Activated CD8-positive, alpha-beta memory T cell treated with anti-CD3 and anti-CD28 coated beads for 36 hours (primary cell): ENCODE measurements around the gene NCBP1. TPM values are rescaled to one million over a fixed set of nuclear protein-coding genes. Genes with fewer than 3 reads are reported as not detected.
"Not testable (repeated sequence)": the region's sequence is repeated elsewhere in the genome, so short reads cannot be mapped to it uniquely, and the experiment has no call there.

Source experiments
- CTCF ChIA-PET: fragments of 350-600 bp; sonication (Branson Sonifier 250); formaldehyde crosslinking; loops from one replicate; lab custom pipeline; 2021; ENCODE audit warnings: antibody characterized with exemption; lab: Charles Lee
- POLR2A ChIA-PET: fragments of 350-600 bp; sonication (Branson Sonifier 250); formaldehyde crosslinking; loops from one replicate; lab custom pipeline; 2021; ENCODE audit warnings: antibody characterized with exemption; lab: Charles Lee
- total RNA-seq, 2 experiments: library from RNA; stranded (reverse); gene quantifications; one replicate each; pipeline ENCODE4 v1.2.3, GENCODE V29; 2021

The NCBP1 gene
- total RNA-seq, 2 experiments from 2014 or later = 51.2 to 58.2 TPM

GRCh38 chr9:97620063-97620462 is 13.6 kb upstream of the NCBP1 start:
- CTCF ChIA-PET = interaction anchor here (0.7 kb wide), 1 partner anchor 190 kb away, joined by 3 read pairs; no protein-coding TSS in a partner anchor
- POLR2A ChIA-PET = not testable (repeated sequence)

DNA sequence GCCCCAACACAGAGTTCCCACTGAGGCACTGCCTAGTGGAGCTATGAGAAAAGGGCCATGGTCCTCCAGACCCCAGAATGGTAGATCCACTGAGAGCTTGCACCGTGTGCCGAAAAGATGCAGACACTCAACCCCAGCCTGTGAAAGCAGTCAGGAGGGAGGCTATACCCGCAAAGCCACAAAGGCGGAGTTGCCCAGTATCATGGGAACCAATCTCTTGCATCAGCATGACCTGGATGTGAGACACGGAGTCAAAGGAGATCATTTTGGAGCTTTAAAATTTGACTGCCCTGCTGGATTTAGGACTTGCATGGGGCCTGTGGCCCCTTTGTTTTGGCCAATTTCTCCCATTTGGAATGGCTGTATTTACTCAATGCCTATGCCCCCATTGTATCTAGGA is 11.1 kb upstream of the NCBP1 start:
- CTCF ChIA-PET = interaction anchor here (1.9 kb wide), 1 partner anchor 24 kb away, joined by 8 read pairs; no protein-coding TSS in a partner anchor
- POLR2A ChIA-PET = not testable (repeated sequence)

GRCh38 chr9:97623946-97624345 is 9.7 kb upstream of the NCBP1 start:
- CTCF ChIA-PET = interaction anchor here (0.7 to 1.9 kb wide), 2 partner anchors 9 to 25 kb away, joined by 3 to 8 read pairs; no protein-coding TSS in a partner anchor

GRCh38 chr9:97625620-97626019 is 8.0 kb upstream of the NCBP1 start:
- ChIA-PET POLR2A (no interaction called here), CTCF (no interaction called here)

More at GRCh38 chr9:97623946-97624345, 9.7 kb upstream of the NCBP1 start:
- POLR2A ChIA-PET = no interaction called here

DNA sequence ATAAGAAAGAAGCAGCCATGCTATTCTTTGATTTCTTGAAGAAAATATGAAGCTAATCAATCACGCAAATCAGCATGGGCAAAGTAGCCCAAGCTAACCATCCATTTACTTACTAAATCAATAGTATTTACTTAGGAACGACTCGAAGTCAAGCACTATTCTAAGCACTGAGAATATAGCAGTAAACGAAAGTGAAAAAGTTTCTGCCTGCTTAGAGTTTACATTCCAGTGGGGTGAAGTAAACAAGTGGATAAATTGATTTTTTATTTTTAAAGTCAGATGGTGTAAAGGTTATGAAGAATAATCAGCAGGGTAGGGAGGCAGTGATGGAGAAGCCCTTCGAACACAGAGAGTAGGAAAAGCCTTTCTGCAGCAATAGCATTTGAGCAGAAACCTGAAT is 6.0 kb upstream of the NCBP1 start:
- ChIA-PET CTCF (interaction anchor here (1.3 kb wide), 1 partner anchor 295 kb away, joined by 6 read pairs; the partner anchor contains the start of gene TRMO), POLR2A (no interaction called here)

DNA sequence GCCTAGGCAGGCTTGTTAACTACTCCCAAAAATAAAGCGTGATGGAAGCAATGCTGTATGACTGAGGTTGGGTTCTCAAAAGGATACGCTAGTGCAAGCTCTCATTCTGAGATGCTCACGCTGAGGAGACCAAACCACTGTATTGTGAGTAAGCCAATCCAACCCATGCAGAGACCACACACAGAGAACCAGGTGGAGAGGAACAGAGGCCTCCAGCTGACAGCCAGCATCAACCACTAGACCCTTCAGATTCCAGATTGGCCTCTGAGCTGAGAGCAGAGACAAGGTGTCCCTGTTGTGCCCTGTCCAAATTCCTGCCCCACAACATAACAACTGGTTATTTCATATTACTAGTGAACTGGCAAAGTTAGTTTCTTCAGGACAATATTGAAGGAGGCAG is 5.0 kb upstream of the NCBP1 start:
- POLR2A ChIA-PET = no interaction called here

DNA sequence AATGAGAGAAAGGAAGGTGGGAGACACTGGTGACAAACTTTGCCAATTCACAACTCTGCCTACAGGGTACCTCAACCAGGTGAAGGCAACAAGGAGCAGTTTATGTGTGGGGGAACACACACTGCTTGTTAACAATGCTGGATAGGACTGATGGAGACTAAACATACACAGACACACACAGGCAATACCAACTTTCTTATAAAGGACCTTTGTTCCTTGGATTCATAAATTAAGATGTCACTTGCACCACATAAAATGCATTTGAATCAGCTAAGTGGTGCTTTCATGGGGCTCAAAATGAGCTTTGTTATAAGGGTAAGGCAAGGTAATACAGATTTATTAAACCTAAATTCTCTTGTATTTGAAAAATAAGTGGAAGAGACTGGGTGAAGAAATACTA is 4.5 kb upstream of the NCBP1 start:
- ChIA-PET CTCF (interaction anchor here (1.3 kb wide), 1 partner anchor 294 kb away, joined by 6 read pairs; the partner anchor contains the start of gene TRMO), POLR2A (no interaction called here)

More for the DNA sequence above, 5.0 kb upstream of the NCBP1 start:
- CTCF ChIA-PET = interaction anchor here (1.3 kb wide), 1 partner anchor 294 kb away, joined by 6 read pairs; the partner anchor contains the start of gene TRMO

DNA sequence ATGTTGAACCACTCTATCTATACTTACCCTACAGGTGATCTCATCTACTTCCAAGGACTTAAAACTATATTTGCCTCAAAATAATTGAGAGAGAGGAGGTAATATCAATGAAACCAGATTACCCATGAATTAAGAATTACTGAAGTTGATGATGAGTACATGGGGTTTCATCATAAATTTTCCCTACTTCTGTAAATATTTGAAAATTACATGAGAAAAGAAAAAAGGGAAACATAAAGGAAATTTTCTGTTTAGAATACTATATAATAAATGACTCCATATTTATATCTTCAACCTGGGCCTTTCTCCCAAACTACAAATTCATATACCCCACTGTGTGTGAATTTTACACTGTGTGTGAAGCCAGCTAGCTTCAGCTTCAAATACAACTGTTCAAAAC is 3.0 kb upstream of the NCBP1 start:
- ChIA-PET POLR2A (no interaction called here), CTCF (interaction anchor here (1.0 kb wide), 1 partner anchor 162 kb away, joined by 3 read pairs; no protein-coding TSS in a partner anchor)

GRCh38 chr9:97632248-97632984 is 1.2 kb upstream of the NCBP1 start:
- ChIA-PET CTCF (interaction anchor here (1.0 to 1.8 kb wide), 3 partner anchors 17 to 64 kb away, joined by 3 to 7 read pairs (median 3); no protein-coding TSS in a partner anchor), POLR2A (interaction anchor here (0.7 to 1.4 kb wide), 6 partner anchors 13 to 350 kb away, joined by 3 to 7 read pairs (median 4); partner anchors contain the start of genes TRMO and XPA)

DNA sequence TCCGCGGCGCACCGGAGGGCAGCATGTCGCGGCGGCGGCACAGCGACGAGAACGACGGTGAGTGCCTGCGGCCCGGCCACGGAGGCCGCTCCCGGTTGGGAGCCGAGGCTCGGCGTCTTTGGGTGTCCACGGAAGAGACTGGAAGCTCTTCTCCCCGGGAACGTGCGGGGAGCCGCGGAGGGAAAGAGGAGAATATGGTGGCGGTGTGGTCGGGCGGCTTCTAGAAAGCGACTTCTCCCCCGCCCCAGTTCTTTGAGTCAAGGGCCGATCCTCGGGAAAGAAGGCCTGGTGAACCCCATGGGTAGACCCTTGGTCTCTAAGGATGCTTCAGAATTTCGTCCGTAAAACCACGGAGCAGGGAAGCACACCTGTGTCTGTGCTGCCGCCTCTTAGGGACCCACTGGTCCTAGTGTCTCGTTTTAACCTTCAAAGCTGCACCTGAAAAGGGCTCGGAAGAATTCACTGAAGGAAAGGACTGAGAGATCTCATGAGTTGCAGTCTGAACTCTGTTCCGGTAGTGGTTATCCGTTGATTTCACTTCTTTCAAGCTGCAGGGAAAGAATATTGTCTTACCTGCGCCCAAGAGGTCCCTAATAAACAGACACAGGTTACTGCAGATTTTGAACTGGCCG is 354 bp downstream of the NCBP1 start:
- POLR2A ChIA-PET = interaction anchor here (1.0 to 1.5 kb wide), 4 partner anchors 15 to 63 kb away, joined by 3 to 7 read pairs (median 3); partner anchors contain the start of gene XPA
- CTCF ChIA-PET = interaction anchor here (1.2 kb wide), 1 partner anchor 62 kb away, joined by 3 read pairs; no protein-coding TSS in a partner anchor

DNA sequence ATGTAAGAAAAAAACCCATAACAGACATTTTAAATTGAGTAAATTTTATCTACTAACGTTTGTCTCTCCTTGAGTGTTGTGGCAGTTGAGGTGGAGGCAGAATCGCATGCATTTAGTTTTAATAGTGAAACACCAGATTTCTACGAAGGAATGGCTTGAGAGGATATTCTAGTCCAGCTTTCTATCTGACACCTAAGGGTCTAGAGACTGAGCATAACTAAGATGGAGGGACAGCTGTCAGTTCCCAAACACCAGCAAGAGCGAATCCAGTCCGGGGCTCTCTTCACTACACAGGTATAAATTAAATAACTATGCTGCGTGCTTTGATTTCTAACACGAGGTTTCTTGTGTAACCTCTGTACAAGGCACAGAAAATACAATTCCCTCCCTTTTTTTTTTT is 1.4 kb downstream of the NCBP1 start:
- POLR2A ChIA-PET = no interaction called here
- CTCF ChIA-PET = no interaction called here

- ChIA-PET CTCF (no interaction called here), POLR2A (no interaction called here)
Observed at GRCh38 chr9:97636903-97637302, 3.3 kb downstream of the NCBP1 start.

GRCh38 chr9:97638666-97639065 is 5.0 kb downstream of the NCBP1 start:
- ChIA-PET CTCF (no interaction called here), POLR2A (no interaction called here)

GRCh38 chr9:97640325-97640724 is 6.7 kb downstream of the NCBP1 start:
- CTCF ChIA-PET = no interaction called here
- POLR2A ChIA-PET = no interaction called here

DNA sequence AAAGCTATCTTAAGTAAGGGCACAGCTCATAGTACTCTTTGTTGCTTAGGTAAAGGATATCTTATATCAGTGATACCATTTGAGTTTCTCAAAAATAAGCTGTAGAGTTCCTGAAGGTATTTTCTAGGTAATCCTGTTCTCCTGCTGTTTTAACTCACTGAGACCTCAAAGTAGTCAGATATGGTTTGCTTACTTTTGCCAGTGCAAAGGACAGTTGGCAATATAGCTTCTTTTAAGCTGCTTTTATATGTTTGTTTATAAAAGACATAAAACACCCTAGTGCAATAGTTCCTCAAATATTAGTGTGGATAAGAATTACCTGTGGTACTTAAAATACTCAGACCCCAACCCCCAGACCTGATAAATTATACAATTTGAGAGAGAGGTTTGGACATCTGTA is 12.1 kb downstream of the NCBP1 start:
- POLR2A ChIA-PET = interaction anchor here (1.2 to 1.6 kb wide), 2 partner anchors 13 to 406 kb away, joined by 3 to 4 read pairs; partner anchors contain the start of gene TSTD2
- CTCF ChIA-PET = no interaction called here

DNA sequence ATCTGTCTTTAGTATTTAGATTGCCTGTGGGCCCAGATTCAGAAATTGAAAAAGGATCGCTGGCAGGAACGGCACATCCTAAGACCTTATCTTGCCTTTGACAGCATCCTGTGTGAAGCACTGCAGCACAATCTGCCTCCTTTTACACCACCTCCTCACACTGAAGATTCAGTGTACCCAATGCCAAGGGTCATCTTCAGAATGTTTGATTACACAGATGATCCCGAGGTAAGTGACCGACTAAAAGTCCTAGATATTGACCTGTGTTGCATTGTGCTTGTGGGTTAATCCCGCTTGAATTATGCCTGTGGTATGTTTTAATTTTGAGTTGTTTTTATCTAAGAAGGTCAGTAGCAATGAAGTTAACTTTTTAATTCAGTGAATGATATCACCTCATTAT is 14.4 kb downstream of the NCBP1 start:
- POLR2A ChIA-PET = no interaction called here

DNA sequence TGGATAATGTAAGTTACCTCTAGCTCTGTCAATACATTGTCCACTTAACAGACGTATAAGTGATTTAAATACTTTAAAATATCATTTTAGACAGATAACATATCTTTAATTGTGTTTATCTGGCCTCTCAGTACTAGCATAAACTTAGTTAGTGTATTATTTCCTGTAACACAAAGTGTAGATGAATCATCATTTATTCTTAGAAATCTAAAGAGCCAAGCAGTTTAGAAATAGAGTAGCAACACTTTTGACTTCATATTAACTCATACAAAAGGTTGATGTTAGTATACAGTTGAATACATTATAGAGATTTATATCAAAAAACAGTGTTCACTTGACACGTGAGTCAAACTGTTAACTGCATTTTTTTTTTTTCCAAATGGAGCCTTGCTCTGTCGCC is 18.0 kb downstream of the NCBP1 start:
- POLR2A ChIA-PET = no interaction called here

More for the DNA sequence above, 14.4 kb downstream of the NCBP1 start:
- CTCF ChIA-PET = interaction anchor here (1.1 kb wide), 1 partner anchor 22 kb away, joined by 3 read pairs; no protein-coding TSS in a partner anchor

GRCh38 chr9:97658707-97659106 is 25.1 kb downstream of the NCBP1 start:
- CTCF ChIA-PET = no interaction called here
- POLR2A ChIA-PET = no interaction called here

More for the DNA sequence above, 18.0 kb downstream of the NCBP1 start:
- CTCF ChIA-PET = interaction anchor here (0.6 kb wide), 1 partner anchor 378 kb away, joined by 4 read pairs; no protein-coding TSS in a partner anchor

DNA sequence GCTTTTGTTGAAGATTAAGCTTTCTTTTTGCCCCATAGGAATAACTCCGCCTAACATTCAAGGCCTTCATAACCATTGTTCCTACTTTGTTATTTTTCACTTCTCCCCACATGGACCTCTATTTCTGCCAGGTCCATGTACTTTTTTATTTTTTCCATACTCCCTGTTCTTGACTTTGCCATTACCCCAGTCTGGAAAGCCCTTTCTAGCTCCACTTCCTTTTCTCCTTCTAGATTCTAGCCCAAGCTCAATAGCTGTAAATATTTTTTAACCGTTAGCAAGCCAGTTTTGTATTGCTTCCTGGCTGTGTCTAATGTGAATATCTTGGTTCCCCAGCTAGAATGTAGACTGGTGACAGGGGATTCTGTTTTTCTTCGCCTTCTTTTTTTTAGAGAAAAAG is 26.1 kb downstream of the NCBP1 start:
- ChIA-PET POLR2A (no interaction called here), CTCF (no interaction called here)

DNA sequence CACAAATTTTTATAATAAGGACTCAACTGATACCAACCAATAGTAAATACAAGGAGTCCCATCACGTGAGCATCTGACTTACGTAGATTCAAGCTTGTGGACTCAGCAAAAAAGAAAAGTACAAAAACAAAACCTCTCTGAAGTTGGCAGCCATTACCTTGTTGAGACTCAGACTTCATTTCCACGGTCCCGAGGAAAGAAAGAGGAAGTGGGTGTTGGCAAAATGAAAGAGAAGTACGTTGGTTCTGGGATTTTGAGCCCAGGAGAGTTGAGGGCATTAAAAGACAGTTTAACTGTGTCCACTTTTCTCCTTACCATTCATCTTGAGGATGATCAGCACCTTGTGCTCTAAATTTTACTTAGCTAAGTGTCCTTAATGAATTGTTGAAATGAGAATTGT is 26.7 kb downstream of the NCBP1 start:
- ChIA-PET POLR2A (no interaction called here), CTCF (no interaction called here)
